HG03196 (cell line): ENCODE measurements around the gene SRRM1.
"Not testable (repeated sequence)": the region's sequence is repeated elsewhere in the genome, so short reads cannot be mapped to it uniquely, and the experiment has no call there.

Experiments used
- ATAC-seq: cut with Tn5 transposase; IDR thresholded peaks from one replicate; pipeline ENCODE4 v1.9.1; 2021; ENCODE audit not compliant: unreplicated experiment

Gene SRRM1

DNA sequence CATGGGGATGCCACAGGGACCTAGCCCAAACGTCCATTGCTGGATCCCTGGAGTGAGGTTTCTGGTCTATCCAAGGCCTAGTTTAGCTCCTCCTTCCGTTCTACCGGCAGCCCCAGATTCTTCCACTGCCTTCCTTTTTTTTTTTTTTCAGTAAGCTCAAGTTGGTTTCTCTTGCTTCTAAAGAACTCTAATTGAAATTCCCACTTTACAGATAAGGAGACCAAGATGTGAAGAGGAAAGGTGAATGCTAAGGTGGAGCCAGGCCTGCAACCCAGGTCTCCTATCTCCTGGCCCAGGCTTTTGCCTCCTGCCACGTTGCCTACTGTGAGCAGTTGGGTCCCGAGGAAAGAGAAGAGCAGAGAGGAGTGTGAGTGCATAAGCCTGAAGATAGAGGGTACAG lies 70.6 kb downstream of the SRRM1 start:
- no peak for ATAC-seq

DNA sequence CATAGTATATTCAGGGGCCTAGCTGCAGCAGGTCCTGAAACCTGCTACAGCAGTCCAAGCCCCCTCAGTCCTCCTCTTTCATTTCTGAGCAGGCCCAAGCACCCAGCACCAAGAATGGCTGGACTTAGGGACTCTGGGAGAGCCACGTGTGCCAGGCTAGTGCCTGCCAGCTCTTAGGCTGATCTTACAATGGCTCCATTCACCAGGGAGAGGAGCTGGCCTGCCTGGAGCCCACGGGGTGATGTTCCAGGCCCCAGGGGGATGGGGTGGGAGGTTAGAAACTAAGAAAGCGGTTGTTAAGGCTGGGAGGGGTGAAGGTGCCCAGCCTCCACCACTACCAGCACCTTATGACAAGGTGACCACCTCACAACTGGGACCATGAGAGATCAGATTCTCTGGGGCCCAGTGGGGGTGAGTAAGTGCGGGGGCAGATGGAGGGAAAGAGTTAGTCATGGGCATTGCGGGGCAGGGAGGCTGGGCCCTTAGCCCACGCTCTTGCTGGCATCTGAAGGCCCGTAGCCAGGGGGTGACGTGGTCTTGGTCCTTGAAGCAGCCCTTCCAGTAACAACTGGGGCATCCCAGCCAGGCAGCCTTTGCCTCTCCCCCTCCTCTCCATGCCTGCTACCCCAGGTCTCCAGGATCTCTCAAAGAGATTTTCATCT lies 71.9 kb downstream of the SRRM1 start:
- no peak for ATAC-seq

DNA sequence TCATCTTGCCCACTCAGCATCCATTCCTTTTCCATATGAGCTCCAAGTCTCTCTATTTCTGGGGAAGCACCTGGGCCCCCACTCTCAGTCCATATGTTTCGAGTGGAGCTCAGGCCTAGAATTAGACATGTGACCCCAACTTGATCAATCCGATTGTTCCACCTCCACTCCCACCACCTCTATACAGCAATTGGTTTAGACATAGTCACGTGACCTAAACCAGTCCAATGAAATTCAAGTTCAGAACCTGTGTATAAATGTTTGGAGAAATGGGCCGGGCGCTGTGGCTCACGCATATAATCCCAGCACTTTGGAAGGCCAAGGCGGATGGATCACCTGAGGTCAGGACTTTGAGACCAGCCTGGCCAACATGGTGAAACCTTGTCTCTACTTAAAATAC lies 72.6 kb downstream of the SRRM1 start:
- ATAC-seq, result no peak

DNA sequence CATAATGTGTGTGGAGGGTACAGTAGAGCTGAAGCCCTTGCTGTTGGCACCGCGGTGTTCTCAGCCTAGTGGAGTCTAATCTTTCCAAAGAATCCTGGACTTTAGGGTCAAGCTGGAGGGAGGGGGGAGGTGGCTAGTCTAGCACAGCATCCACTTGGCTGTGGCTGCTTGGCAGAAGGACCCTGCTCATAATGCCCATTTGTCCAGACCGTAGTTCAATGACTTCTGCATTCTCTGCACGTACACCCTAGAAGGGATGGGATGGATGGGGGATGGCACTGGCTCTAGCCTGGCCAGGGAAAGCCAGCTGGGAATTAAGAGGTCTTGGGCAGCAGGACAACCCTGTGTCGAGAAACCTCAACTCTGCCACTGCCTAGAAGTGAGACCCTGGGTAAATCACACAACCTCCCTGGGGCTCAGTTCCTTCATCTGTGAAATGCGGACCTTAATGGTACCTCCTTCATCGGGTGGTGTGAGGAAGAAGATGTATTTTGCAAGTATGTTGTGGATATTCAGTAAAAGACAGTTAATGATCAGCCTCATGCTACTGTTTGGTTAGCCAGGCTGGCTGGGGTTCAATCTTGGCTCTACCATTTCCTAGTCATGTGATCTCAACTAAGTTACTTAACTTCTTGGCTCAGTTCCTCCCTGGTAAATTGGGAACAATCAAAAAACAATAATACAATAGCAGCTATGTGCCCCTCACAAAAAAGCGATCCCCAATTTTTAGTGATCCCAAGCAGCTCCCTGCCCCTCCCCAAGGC lies 75.0 kb downstream of the SRRM1 start:
- no peak for ATAC-seq

DNA sequence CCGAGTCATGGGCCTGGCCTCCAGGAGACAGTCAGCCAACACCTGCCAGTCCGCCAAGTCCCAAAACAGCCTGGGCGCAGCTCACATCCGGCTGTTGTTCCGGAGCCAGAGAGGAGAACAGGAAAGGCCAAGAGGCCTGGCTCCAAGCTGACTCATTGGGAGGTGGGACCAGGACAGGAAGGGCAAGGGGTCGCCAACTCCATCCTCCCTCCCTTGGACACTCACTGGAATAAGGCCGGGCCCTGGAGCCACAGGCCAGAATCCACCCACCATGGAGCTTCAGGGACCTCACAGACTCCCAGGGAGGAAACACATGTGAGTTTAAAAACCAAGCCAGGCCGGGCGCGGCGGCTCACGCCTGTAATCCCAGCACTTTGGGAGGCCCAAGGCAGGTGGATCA lies 77.0 kb downstream of the SRRM1 start:
- no peak for ATAC-seq

DNA sequence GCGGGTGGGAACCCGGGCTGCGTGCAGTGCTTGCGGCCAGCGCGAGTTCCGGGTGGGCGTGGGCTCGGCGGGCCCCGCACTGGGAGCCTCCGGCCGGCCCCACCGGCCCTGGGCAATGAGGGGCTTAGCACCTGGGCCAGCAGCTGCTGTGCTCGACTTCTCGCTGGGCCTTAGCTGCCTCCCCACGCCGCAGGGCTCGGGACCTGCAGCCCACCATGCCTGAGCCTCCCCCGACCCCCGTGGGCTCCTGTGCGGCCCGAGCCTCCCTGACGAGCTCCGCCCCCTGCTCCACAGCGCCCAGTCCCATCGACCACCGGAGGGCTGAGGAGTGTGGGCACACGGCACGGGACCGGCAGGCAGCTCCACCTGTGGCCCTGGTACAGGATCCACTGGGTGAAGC lies 78.4 kb downstream of the SRRM1 start:
- no peak for ATAC-seq

DNA sequence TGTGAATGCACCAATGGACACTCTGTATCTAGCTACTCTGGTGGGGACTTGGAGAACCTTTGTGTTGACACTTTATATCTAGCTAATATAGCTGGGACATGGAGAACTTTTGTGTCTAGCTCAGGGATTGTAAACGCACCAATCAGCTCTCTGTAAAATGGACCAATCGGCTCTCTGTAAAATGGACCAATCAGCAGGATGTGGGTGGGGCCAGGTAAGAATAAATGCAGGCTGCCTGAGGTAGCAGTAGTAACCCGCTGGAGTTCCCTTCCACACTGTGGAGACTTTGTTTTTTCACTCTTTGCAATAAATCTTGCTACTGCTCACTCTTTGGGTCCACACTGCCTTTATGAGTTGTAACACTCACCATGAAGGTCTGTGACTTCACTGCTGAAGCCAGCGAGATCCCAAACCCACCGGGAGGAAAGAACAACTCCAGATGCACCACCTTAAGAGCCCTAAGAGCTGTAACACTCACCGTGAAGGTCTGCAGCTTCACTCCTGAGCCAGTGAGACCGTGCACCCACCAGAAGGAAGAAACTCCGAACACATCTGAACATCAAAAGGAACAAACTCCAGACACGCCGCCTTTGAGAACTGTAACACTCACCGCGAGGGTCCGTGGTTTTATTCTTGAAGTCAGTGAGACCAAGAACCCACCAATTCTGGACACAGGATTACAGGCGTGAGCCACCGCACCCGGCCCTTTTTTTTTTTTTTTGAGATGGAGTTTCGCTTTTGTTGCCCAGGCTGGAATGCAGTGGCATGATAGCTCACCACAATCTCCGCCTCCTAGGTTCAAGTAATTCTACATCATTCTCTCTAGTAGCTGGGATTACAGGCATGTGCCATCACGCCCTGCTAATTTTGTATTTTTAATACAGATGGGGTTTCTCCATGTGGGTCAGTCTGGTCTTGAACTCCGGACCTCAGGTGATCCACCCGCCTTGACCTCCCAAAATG lies 79.3 kb downstream of the SRRM1 start:
- ATAC-seq, result not testable (repeated sequence)
